ENCODE data around the gene CFH.

DNA sequence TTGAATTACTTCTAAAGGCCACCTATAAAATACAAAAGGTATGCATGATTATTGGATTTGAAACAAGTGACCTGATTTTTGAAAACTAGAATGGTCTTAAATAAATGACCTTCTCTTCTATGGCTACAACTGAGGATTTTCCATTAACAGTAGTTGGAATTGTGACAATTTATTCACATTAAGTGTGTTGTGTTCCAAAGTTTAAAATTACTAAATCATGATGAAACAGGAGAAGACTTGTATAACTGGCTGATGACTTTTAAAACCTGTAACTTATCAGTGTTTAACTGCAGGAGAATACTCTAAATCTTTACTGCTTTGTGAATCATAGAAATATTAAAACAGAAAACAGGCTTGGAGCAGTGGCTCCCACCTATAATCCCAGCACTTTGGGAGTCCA, 48.2 kb upstream of the CFH start:
- TF ChIP-seq SREBF2 (CRISPR knock-in tag; IDR thresholded peaks at IDR 0.05), result no peak
- TF ChIP-seq MAZ (CRISPR knock-in tag; conservative IDR thresholded peaks at IDR 0.05 in 1 of 2, IDR thresholded peaks at IDR 0.05 in 1 of 2), result no peak
- no peak for TF ChIP-seq EZH2 (IDR thresholded peaks at IDR 0.05; ENCODE audit: borderline replicate concordance, low read depth, low read length)
- TF ChIP-seq, protein P1, sequence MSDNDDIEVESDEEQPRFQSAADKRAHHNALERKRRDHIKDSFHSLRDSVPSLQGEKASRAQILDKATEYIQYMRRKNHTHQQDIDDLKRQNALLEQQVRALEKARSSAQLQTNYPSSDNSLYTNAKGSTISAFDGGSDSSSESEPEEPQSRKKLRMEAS (CRISPR knock-in tag; IDR thresholded peaks at IDR 0.05), result no peak
- TF ChIP-seq POLR2H (tag; IDR thresholded peaks at IDR 0.05; ENCODE audit: low read depth), result no peak

Data from K562 (cell line).